ENCODE results near the gene BAIAP3. TPM values are rescaled to one million over a fixed set of nuclear protein-coding genes. Genes with fewer than 3 reads are reported as not detected.
"Not testable (repeated sequence)": the region's sequence is repeated elsewhere in the genome, so short reads cannot be mapped to it uniquely, and the experiment has no call there.

Gene BAIAP3
- total RNA-seq, 4 donors from 2014 or later, result 0.05 to 4.4 (median 2.5) TPM

DNA sequence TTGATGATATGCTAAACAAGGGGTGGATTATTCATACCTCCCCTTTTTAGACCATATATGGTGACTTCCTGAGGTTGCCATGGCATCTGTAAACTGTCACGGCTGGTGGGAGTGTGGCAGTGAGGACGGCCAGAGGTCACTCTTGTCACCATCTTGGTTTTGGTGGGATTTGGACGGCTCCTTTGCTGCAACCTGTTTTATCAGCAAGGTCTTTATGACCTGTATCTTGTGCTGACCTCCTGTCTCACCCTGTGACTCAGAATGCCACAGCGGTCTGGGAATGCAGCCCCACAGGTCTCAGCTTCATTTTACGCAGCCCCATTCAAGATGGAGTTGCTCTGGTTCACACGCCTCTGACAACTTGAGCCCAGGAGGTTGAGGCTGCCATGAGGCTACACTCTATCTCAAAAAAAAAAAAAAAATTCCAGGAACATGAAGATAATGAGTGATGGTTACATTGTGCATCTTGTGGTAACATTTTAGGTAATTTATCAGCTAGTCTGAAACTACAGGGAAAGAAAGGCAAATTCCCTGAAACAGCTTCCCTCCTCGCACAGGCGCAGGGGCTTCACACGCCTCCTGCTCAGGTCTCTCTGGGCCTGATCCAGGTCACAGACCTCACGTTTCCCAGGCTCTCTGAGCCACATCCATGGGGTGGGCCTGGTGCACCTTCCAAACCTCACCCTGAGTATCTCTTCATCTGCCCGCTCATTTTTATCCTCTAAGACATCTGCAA is 39.4 kb upstream of the BAIAP3 start:
- TF ChIP-seq POLR2A (IDR thresholded peaks at IDR 0.05), result no peak
- H3K36me3 ChIP-seq, result no peaks in the 10 kb centered on the region
- ATAC-seq, result no peak
- no peak overlapping the region for H3K4me3 ChIP-seq
- intact Hi-C loops (cut with DNase I; ENCODE audit: low total_unique reads) (no loop called here), in situ Hi-C loops (cut with MboI; ENCODE audit: low sequenced_read_pairs in 4 of 4) (no loop called here)
- H3K27ac ChIP-seq, result no peak overlapping the region
- peaks cover 9 to 10% of the 10 kb centered on the region in 2 donors for H3K4me1 ChIP-seq
- peaks cover 26 to 45% (median 39%) of the 10 kb centered on the region in 3 donors for H3K27me3 ChIP-seq
- H3K9me3 ChIP-seq, result no peaks in the 10 kb centered on the region
- no peak for DNase-seq

DNA sequence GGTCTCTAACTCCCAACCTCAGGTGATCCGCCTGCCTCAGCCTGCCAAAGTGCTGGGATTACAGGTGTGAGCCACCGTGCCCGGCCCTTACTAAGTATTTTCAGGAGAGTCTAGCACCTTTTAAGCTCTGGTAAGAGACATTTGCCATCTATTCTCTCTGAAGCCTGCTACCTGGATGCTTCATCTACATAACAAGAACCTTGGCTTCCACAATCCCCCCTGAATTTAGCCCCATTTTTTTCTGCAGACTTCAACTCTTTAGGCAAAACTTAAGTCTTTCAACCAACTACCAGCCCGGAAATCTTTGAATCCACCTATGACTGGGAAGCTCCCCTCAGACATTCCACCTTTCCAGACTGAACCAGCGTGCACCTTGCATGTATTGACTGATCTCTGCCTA is 38.0 kb upstream of the BAIAP3 start:
- intact Hi-C loops (cut with DNase I; ENCODE audit: low total_unique reads) (no loop called here), in situ Hi-C loops (cut with MboI; ENCODE audit: low sequenced_read_pairs in 4 of 4) (no loop called here)
- ATAC-seq, result no peak
- H3K4me3 ChIP-seq, result no peak overlapping the region
- no peak for DNase-seq
- no peaks in the 10 kb centered on the region for H3K9me3 ChIP-seq
- no peaks in the 10 kb centered on the region for H3K36me3 ChIP-seq
- peaks cover 25 to 47% (median 38%) of the 10 kb centered on the region in 3 donors for H3K27me3 ChIP-seq
- H3K4me1 ChIP-seq, result peaks cover 9 to 10% of the 10 kb centered on the region in 2 donors
- TF ChIP-seq, protein P1, sequence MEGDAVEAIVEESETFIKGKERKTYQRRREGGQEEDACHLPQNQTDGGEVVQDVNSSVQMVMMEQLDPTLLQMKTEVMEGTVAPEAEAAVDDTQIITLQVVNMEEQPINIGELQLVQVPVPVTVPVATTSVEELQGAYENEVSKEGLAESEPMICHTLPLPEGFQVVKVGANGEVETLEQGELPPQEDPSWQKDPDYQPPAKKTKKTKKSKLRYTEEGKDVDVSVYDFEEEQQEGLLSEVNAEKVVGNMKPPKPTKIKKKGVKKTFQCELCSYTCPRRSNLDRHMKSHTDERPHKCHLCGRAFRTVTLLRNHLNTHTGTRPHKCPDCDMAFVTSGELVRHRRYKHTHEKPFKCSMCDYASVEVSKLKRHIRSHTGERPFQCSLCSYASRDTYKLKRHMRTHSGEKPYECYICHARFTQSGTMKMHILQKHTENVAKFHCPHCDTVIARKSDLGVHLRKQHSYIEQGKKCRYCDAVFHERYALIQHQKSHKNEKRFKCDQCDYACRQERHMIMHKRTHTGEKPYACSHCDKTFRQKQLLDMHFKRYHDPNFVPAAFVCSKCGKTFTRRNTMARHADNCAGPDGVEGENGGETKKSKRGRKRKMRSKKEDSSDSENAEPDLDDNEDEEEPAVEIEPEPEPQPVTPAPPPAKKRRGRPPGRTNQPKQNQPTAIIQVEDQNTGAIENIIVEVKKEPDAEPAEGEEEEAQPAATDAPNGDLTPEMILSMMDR (IDR thresholded peaks at IDR 0.05 in 4 of 5, conservative IDR thresholded peaks at IDR 0.05 in 1 of 5), result no peak
- TF ChIP-seq POLR2A (IDR thresholded peaks at IDR 0.05), result no peak
- no peak overlapping the region for H3K27ac ChIP-seq

DNA sequence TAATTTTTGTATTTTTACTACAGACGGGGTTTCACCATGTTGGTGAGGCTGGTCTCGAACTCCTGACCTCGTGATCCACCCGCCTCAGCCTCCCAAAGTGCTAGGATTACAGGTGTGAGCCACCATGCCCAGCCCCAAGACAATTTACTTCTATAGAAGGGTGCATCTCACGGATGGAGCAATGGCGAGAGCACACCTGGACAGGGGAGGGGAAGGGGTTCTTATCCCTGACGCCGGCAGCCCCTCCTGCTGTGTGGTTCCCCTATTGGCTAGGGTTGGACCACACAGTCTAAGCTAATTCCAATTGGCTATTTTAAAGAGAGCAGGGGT is 36.8 kb upstream of the BAIAP3 start:
- intact Hi-C loops (cut with DNase I; ENCODE audit: low total_unique reads), result loop anchor here (1.0 kb wide), 1 partner anchor 83 kb away; no protein-coding TSS in a partner anchor
- H3K36me3 ChIP-seq; DNase-seq; ATAC-seq; H3K9me3 ChIP-seq; H3K4me3 ChIP-seq; in situ Hi-C loops (cut with MboI; ENCODE audit: low sequenced_read_pairs in 4 of 4): not testable (repeated sequence)
- peak overlapping the region; percentile 66 to 82 (median 70) for H3K27ac ChIP-seq
- peaks cover 10 to 15% of the 10 kb centered on the region in 2 donors for H3K4me1 ChIP-seq
- H3K27me3 ChIP-seq, result peaks cover 26 to 46% (median 40%) of the 10 kb centered on the region in 3 donors

DNA sequence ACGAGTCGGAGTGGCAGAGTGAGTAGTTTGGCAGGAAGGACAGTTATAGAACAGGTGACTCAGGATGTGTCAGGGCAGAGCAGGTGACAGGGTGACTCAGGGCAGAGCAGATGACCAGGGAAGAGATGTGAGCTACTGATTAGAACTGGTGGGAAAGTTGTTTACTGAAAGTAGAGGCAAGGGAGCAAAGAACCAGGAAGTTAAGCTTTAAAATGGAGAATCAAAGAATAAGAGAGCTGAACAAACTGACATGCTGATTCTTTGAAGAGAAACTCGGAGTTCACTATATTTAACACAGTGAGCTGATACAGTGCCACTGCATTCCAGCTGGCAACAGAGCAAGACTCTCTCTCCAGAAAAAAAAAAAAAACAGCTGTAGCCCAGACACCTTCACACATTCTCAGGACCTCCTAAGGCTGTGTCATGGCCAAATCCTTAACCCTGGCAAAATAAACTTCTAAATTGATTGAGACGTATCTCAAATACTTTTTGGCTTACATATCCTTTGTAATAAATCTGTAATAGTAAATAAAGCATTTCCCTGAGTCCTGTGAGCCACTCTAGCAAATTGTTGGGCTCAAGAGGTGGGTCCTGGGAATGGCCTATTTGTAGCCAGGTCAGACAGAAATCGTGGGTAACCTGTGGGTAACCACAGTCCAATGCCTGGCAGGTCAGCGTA is 36.3 kb upstream of the BAIAP3 start:
- in situ Hi-C loops (cut with MboI; ENCODE audit: low sequenced_read_pairs in 4 of 4) (no loop called here), intact Hi-C loops (cut with DNase I; ENCODE audit: low total_unique reads) (loop anchor here (1.0 kb wide), 1 partner anchor 82 kb away; no protein-coding TSS in a partner anchor)
- Histone ChIP-seq H3K4me1 (peaks cover 10 to 15% of the 10 kb centered on the region in 2 donors), H3K9me3 (no peaks in the 10 kb centered on the region), H3K27ac (peak overlapping the region; percentile 66 to 82 (median 70)), H3K36me3 (no peaks in the 10 kb centered on the region), H3K4me3 (no peak overlapping the region), H3K27me3 (peaks cover 31 to 46% (median 43%) of the 10 kb centered on the region in 3 donors)
- TF ChIP-seq POLR2A (IDR thresholded peaks at IDR 0.05), result peak in 1 of 2 donors; percentile 26
- TF ChIP-seq, protein P1 (IDR thresholded peaks at IDR 0.05 in 4 of 5, conservative IDR thresholded peaks at IDR 0.05 in 1 of 5), result no peak
- ATAC-seq (peak; percentile 93), DNase-seq (peak; percentile 61 to 75)

DNA sequence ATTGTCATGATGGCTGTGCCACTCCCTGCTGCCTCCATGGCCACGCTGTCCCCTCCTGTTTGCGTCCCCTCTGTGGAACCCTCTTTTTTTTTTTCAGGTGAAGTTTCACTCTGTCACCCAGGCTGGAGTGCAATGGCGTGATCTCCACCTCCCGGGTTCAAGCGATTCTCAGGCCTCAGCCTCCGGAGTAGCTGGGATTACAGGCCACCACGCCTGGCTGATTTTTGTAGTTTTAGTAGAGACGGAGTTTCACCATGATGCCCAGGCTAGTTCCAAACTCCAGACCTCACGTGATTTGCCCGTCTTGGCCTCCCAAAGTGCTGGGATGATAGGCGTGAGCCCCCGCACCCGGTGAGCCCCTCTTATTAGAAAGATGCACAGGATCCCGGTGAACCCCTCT is 35.0 kb upstream of the BAIAP3 start:
- ATAC-seq, result no peak
- in situ Hi-C loops (cut with MboI; ENCODE audit: low sequenced_read_pairs in 4 of 4), result no loop called here
- peaks cover 42 to 45% (median 43%) of the 10 kb centered on the region in 3 donors for H3K27me3 ChIP-seq
- no peak for DNase-seq
- H3K4me3 ChIP-seq, result no peak overlapping the region
- intact Hi-C loops (cut with DNase I; ENCODE audit: low total_unique reads), result no loop called here
- H3K4me1 ChIP-seq, result peaks cover 10 to 15% of the 10 kb centered on the region in 2 donors
- H3K36me3 ChIP-seq, result no peaks in the 10 kb centered on the region
- no peak for TF ChIP-seq POLR2A (IDR thresholded peaks at IDR 0.05)
- TF ChIP-seq, protein P1 (IDR thresholded peaks at IDR 0.05 in 4 of 5, conservative IDR thresholded peaks at IDR 0.05 in 1 of 5), result no peak
- H3K27ac ChIP-seq, result no peak overlapping the region
- no peaks in the 10 kb centered on the region for H3K9me3 ChIP-seq
